ENCODE measurements around the gene SCN4B. TPM values are rescaled to one million over a fixed set of nuclear protein-coding genes. Genes with fewer than 3 reads are reported as not detected.

SCN4B gene
- total and polyA plus RNA-seq, 2 of the 8 experiments (the other 6 are each of a cell fraction or from before 2014, with no cell fraction given) = 2.8 to 4.9 TPM

GRCh38 chr11:118168751-118169150 lies 16.1 kb upstream of the SCN4B start:
- FAIRE-seq (no peak), DNase-seq (ENCODE audit: low read depth in 1 of 2, low spot score in 2 of 2) (no peak)
- peaks cover 6 to 72% (median 47%) of the 10 kb centered on the region in 4 experiments for H3K27me3 ChIP-seq (replicated peaks in 1 of 4; ENCODE audit: control insufficient read depth in 3 of 4, extremely low read depth in 1 of 4, insufficient read depth in 3 of 4, low read length in 3 of 4)
- H3K4me1 ChIP-seq (replicated peaks in 1 of 4; ENCODE audit: control insufficient read depth in 3 of 4, insufficient read depth in 4 of 4, low read length in 3 of 4) = peaks cover 2 to 16% (median 7%) of the 10 kb centered on the region in 4 experiments
- CTCF ChIA-PET (ENCODE audit: partially characterized antibody) = interaction anchor here (0.5 to 8.7 kb wide), 3 partner anchors 11 to 217 kb away, joined by 3 to 245 read pairs (median 170); partner anchors contain the start of gene SCN4B
- H3K23ac ChIP-seq (ENCODE audit: insufficient read length) = no peak overlapping the region
- no peaks in the 10 kb centered on the region for H3K79me2 ChIP-seq (ENCODE audit: control insufficient read depth in 1 of 2, insufficient read depth in 2 of 2, low read length in 2 of 2)
- H3K27ac ChIP-seq (ENCODE audit: low read depth, low read length) = no peak overlapping the region
- H3K9ac ChIP-seq (replicated peaks in 1 of 4; ENCODE audit: extremely low read depth in 1 of 4, low read depth in 3 of 4, low read length in 3 of 4) = no peak overlapping the region
- H3K56ac ChIP-seq (replicated peaks; ENCODE audit: insufficient read length, low read depth, low read length) = no peak overlapping the region
- H2AFZ ChIP-seq (ENCODE audit: low read length) = no peak overlapping the region
- no peak overlapping the region for H2BK20ac ChIP-seq (ENCODE audit: low read length)
- no peak overlapping the region for H2BK5ac ChIP-seq (ENCODE audit: low read depth, low read length)
- H2BK120ac ChIP-seq (replicated peaks; ENCODE audit: low read depth, low read length) = no peak overlapping the region
- peak overlapping the region; percentile 48 for H3K18ac ChIP-seq (ENCODE audit: extremely low read depth, low read length)
- no peak overlapping the region for H2BK12ac ChIP-seq (ENCODE audit: low read depth, low read length)
- H4K8ac ChIP-seq (ENCODE audit: extremely low read depth, insufficient read depth, low read length) = no peak overlapping the region; the same call in 1 of the 2 replicates
- H2BK15ac ChIP-seq (ENCODE audit: low read length) = peak overlapping the region; percentile 72
- H3K9me3 ChIP-seq (ENCODE audit: insufficient read depth in 2 of 2, low read depth in 1 of 2, low read length in 1 of 2) = no peaks in the 10 kb centered on the region
- 82% methylated on average over 3 of the region's 3 CpGs; no CpG with 5 or more reads in 1 of the 2 experiments for WGBS, 2 experiments (ENCODE audit: extremely low coverage in 1 of 2, insufficient coverage in 1 of 2, insufficient read length in 1 of 2, insufficient replicate concordance in 2 of 2, low coverage in 1 of 2, low lambda C conversion rate in 2 of 2, missing lambda C conversion rate in 1 of 2)
- H4K20me1 ChIP-seq (replicated peaks in 1 of 2; ENCODE audit: control insufficient read depth in 1 of 2, insufficient read depth in 2 of 2, low read length in 2 of 2) = no peaks in the 10 kb centered on the region
- H4K91ac ChIP-seq (replicated peaks; ENCODE audit: insufficient read length, low read length) = no peak overlapping the region
- no peaks in the 10 kb centered on the region for H3K79me1 ChIP-seq (ENCODE audit: low read depth, low read length)
- no peak overlapping the region for H2AK5ac ChIP-seq (ENCODE audit: low read depth, low read length)
- H3K23me2 ChIP-seq (ENCODE audit: low read depth, low read length) = peaks cover 2% of the 10 kb centered on the region
- H3K14ac ChIP-seq (ENCODE audit: insufficient read length) = no peak overlapping the region
- no peaks in the 10 kb centered on the region for H3K36me3 ChIP-seq (ENCODE audit: control insufficient read depth in 2 of 4, insufficient read depth in 4 of 4, low read length in 3 of 4)
- no peak overlapping the region for H3K4ac ChIP-seq (replicated peaks; ENCODE audit: insufficient read length, low read depth, low read length)
- POLR2A ChIA-PET (ENCODE audit: partially characterized antibody) = no interaction called here
- H3K4me2 ChIP-seq (ENCODE audit: insufficient read depth in 1 of 2, low read depth in 2 of 2, low read length in 2 of 2) = no peak overlapping the region
- no peak overlapping the region for H4K5ac ChIP-seq (ENCODE audit: insufficient read length, low read depth, low read length)
- no peak overlapping the region for H3K4me3 ChIP-seq (ENCODE audit: extremely low read depth in 1 of 4, insufficient read depth in 2 of 4, low read depth in 3 of 4, low read length in 4 of 4)
- TF ChIP-seq BCL11A (IDR thresholded peaks at IDR 0.05; ENCODE audit: low read depth in 2 of 2, low read length in 2 of 2) (no peak), NANOG (IDR thresholded peaks at IDR 0.05; ENCODE audit: insufficient read depth, low read depth, low read length, poor library complexity, severe bottlenecking) (no peak), EGR1 (IDR thresholded peaks at IDR 0.05; ENCODE audit: borderline replicate concordance, low read depth, low read length) (no peak), SP1 (IDR thresholded peaks at IDR 0.05; ENCODE audit: low read depth, low read length) (no peak), FOSL1 (IDR thresholded peaks at IDR 0.05; ENCODE audit: insufficient read depth, low read depth, low read length) (no peak)

Data from H1 (cell line).